Central memory CD8-positive, alpha-beta T cell (primary cell): ENCODE measurements around the gene SHB.
A peak's percentile ranks its signal among the peaks of the same experiment; 100 is the strongest.

Source experiments
- ATAC-seq: fragments of 150-1000 bp; cut with Tn5 transposase; replicated peaks from 2 replicates; pipeline ENCODE4 v1.10.0; 2022; ENCODE audit warnings: mild to moderate bottlenecking, moderate FRiP score, moderate number of reproducible peaks; ENCODE audit not compliant: poor library complexity, severe bottlenecking; ENCODE audit errors: extremely low read depth
- DNase-seq, 2 donors: peaks; one replicate each; pipeline ENCODE4 v3.0.0; 2021; ENCODE audit warnings: low spot score in 2 of 2
- H3K27ac Mint-ChIP-seq: one replicate; pipeline ENCODE4 v1.8.0; 2022; ENCODE audit warnings: low read depth, mild to moderate bottlenecking, moderate library complexity, mixed read lengths
- H3K27me3 Mint-ChIP-seq: one replicate; pipeline ENCODE4 v1.8.0; 2022; ENCODE audit warnings: mixed read lengths
- H3K36me3 Mint-ChIP-seq: one replicate; pipeline ENCODE4 v1.8.0; 2022; ENCODE audit warnings: mild to moderate bottlenecking, moderate library complexity, mixed read lengths; ENCODE audit not compliant: insufficient read depth
- H3K4me1 Mint-ChIP-seq: one replicate; pipeline ENCODE4 v1.8.0; 2022; ENCODE audit warnings: mixed read lengths
- H3K4me3 Mint-ChIP-seq: one replicate; pipeline ENCODE4 v1.8.0; 2022; ENCODE audit warnings: mild to moderate bottlenecking, moderate library complexity, mixed read lengths
- H3K9me3 Mint-ChIP-seq: one replicate; pipeline ENCODE4 v1.8.0; 2022; ENCODE audit warnings: mixed read lengths

SHB gene

GRCh38 chr9:38066197-38066913 lies 2.7 kb downstream of the SHB start:
- ATAC-seq (no peak), DNase-seq (no peak)
- peaks cover 5% of the 10 kb centered on the region for H3K36me3 Mint-ChIP-seq
- no peak overlapping the region for H3K27ac Mint-ChIP-seq
- no peaks in the 10 kb centered on the region for H3K9me3 Mint-ChIP-seq
- H3K4me1 Mint-ChIP-seq = peaks cover 23% of the 10 kb centered on the region
- H3K27me3 Mint-ChIP-seq = peaks cover 25% of the 10 kb centered on the region
- peak overlapping the region; percentile 85 for H3K4me3 Mint-ChIP-seq

- no peak for ATAC-seq
- H3K27me3 Mint-ChIP-seq = peaks cover 25% of the 10 kb centered on the region
- no peaks in the 10 kb centered on the region for H3K9me3 Mint-ChIP-seq
- peaks cover 17% of the 10 kb centered on the region for H3K4me1 Mint-ChIP-seq
- H3K36me3 Mint-ChIP-seq = peaks cover 2% of the 10 kb centered on the region
- no peak overlapping the region for H3K27ac Mint-ChIP-seq
- H3K4me3 Mint-ChIP-seq = no peak overlapping the region
- no peak for DNase-seq
Observed at GRCh38 chr9:38065369-38066075, 3.5 kb downstream of the SHB start.

- Mint-ChIP-seq H3K27ac (no peak overlapping the region), H3K9me3 (no peaks in the 10 kb centered on the region), H3K4me3 (no peak overlapping the region), H3K27me3 (peaks cover 25% of the 10 kb centered on the region), H3K36me3 (peaks cover 2% of the 10 kb centered on the region), H3K4me1 (peaks cover 17% of the 10 kb centered on the region)
- DNase-seq (no peak), ATAC-seq (no peak)
Observed at GRCh38 chr9:38064842-38065368, 4.1 kb downstream of the SHB start.

- no peak overlapping the region for H3K4me3 Mint-ChIP-seq
- peaks cover 17% of the 10 kb centered on the region for H3K4me1 Mint-ChIP-seq
- peaks cover 25% of the 10 kb centered on the region for H3K27me3 Mint-ChIP-seq
- H3K9me3 Mint-ChIP-seq = no peaks in the 10 kb centered on the region
- ATAC-seq (no peak), DNase-seq (no peak)
- H3K27ac Mint-ChIP-seq = no peak overlapping the region
- peaks cover 2% of the 10 kb centered on the region for H3K36me3 Mint-ChIP-seq
Observed at GRCh38 chr9:38063363-38063707, 5.7 kb downstream of the SHB start.

- Mint-ChIP-seq H3K36me3 (peaks cover 2% of the 10 kb centered on the region), H3K9me3 (no peaks in the 10 kb centered on the region), H3K27me3 (peaks cover 24% of the 10 kb centered on the region), H3K4me1 (peaks cover 12% of the 10 kb centered on the region), H3K4me3 (no peak overlapping the region), H3K27ac (no peak overlapping the region)
- DNase-seq (no peak), ATAC-seq (no peak)
Observed at GRCh38 chr9:38062498-38063362, 6.3 kb downstream of the SHB start.

GRCh38 chr9:38062106-38062497 lies 6.9 kb downstream of the SHB start:
- Mint-ChIP-seq H3K4me3 (no peak overlapping the region), H3K4me1 (peaks cover 5% of the 10 kb centered on the region), H3K27ac (no peak overlapping the region), H3K9me3 (no peaks in the 10 kb centered on the region), H3K36me3 (peaks cover 2% of the 10 kb centered on the region), H3K27me3 (peaks cover 18% of the 10 kb centered on the region)
- ATAC-seq (no peak), DNase-seq (no peak)

- Mint-ChIP-seq H3K27me3 (peaks cover 11% of the 10 kb centered on the region), H3K27ac (no peak overlapping the region), H3K4me1 (no peaks in the 10 kb centered on the region), H3K36me3 (peaks cover 2% of the 10 kb centered on the region), H3K9me3 (no peaks in the 10 kb centered on the region), H3K4me3 (no peak overlapping the region)
- no peak for DNase-seq
- ATAC-seq = no peak
Observed at GRCh38 chr9:38061326-38061977, 7.6 kb downstream of the SHB start.

GRCh38 chr9:38060681-38061080 lies 8.3 kb downstream of the SHB start:
- DNase-seq = no peak
- Mint-ChIP-seq H3K27me3 (peaks cover 7% of the 10 kb centered on the region), H3K27ac (no peak overlapping the region), H3K4me3 (no peak overlapping the region), H3K36me3 (peaks cover 2% of the 10 kb centered on the region), H3K4me1 (no peaks in the 10 kb centered on the region), H3K9me3 (no peaks in the 10 kb centered on the region)
- no peak for ATAC-seq

GRCh38 chr9:38059233-38059936 lies 9.6 kb downstream of the SHB start:
- ATAC-seq (no peak), DNase-seq (no peak)
- Mint-ChIP-seq H3K9me3 (no peaks in the 10 kb centered on the region), H3K4me3 (no peak overlapping the region), H3K27ac (no peak overlapping the region), H3K4me1 (no peaks in the 10 kb centered on the region), H3K27me3 (peaks cover 10% of the 10 kb centered on the region), H3K36me3 (peaks cover 2% of the 10 kb centered on the region)

- H3K27me3 Mint-ChIP-seq = peaks cover 10% of the 10 kb centered on the region
- ATAC-seq (no peak), DNase-seq (no peak)
Observed at GRCh38 chr9:38058452-38059232, 10.4 kb downstream of the SHB start.

GRCh38 chr9:38057416-38058195 lies 11.4 kb downstream of the SHB start:
- no peaks in the 10 kb centered on the region for H3K9me3 Mint-ChIP-seq
- H3K4me3 Mint-ChIP-seq = no peak overlapping the region
- no peak overlapping the region for H3K27ac Mint-ChIP-seq
- peaks cover 10% of the 10 kb centered on the region for H3K27me3 Mint-ChIP-seq
- H3K36me3 Mint-ChIP-seq = no peaks in the 10 kb centered on the region
- H3K4me1 Mint-ChIP-seq = no peaks in the 10 kb centered on the region
- ATAC-seq (no peak), DNase-seq (no peak)

More at GRCh38 chr9:38058452-38059232, 10.4 kb downstream of the SHB start:
- Mint-ChIP-seq H3K9me3 (no peaks in the 10 kb centered on the region), H3K4me3 (no peak overlapping the region), H3K27ac (no peak overlapping the region), H3K36me3 (peaks cover 2% of the 10 kb centered on the region), H3K4me1 (no peaks in the 10 kb centered on the region)
